PC-3 (cell line): Measurements from ENCODE around the gene ZNF232.

Experiments used
- EZH2 ChIP-seq: fragments of 300-600 bp; sonication (generic); IDR thresholded peaks from one replicate; pipeline ENCODE4 v1.6.1; 2017; ENCODE audit warnings: antibody characterized with exemption, mild to moderate bottlenecking, low read length; ENCODE audit not compliant: unreplicated experiment
- EZH2phosphoT487 ChIP-seq: fragments of 300-600 bp; sonication (generic); IDR thresholded peaks from 2 replicates; pipeline ENCODE4 v1.6.1; 2018; ENCODE audit warnings: mild to moderate bottlenecking, antibody characterized with exemption, low read length, borderline replicate concordance
- TF ChIP-seq, protein P1 (sequence below): fragments of 300-600 bp; sonication (generic); conservative IDR thresholded peaks from 2 replicates; pipeline ENCODE4 v1.5.1; 2017; ENCODE audit warnings: antibody characterized with exemption, low read depth, mild to moderate bottlenecking, low read length

DNA sequence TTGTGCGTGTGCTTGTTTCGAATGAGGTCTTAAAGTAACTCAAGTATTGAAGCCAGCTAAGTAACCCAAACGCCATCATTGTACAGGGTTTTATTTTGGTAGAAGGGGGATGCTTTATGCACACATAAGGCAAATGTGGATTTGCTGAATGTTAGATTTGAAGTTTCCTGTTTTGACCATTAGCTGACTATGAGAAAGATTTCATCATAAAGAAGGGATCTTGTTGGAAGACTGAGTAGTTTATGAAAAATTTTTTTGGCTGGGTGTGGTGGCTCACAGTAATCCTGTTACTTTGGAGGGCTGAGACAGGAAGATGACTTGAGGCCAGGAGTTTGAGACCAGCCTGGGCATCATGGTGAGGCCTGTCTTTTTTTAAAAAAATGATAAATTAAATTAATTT lies 43.4 kb downstream of the ZNF232 start:
- TF ChIP-seq, protein P1, sequence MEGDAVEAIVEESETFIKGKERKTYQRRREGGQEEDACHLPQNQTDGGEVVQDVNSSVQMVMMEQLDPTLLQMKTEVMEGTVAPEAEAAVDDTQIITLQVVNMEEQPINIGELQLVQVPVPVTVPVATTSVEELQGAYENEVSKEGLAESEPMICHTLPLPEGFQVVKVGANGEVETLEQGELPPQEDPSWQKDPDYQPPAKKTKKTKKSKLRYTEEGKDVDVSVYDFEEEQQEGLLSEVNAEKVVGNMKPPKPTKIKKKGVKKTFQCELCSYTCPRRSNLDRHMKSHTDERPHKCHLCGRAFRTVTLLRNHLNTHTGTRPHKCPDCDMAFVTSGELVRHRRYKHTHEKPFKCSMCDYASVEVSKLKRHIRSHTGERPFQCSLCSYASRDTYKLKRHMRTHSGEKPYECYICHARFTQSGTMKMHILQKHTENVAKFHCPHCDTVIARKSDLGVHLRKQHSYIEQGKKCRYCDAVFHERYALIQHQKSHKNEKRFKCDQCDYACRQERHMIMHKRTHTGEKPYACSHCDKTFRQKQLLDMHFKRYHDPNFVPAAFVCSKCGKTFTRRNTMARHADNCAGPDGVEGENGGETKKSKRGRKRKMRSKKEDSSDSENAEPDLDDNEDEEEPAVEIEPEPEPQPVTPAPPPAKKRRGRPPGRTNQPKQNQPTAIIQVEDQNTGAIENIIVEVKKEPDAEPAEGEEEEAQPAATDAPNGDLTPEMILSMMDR = no peak
- TF ChIP-seq EZH2 (no peak), EZH2phosphoT487 (no peak)
